OCI-LY3 (cell line): ENCODE results near the gene CYP4F2.
"Not testable (repeated sequence)": the region's sequence is repeated elsewhere in the genome, so short reads cannot be mapped to it uniquely, and the experiment has no call there.

Experiments used
- H2AFZ ChIP-seq: fragments of 200-600, 300-600 bp; shearing (Covaris generic); 2 replicates; pipeline ENCODE4 v1.6.0; 2014; ENCODE audit warnings: antibody characterized with exemption, low read depth, low read length
- H3K27ac ChIP-seq: fragments of 200-600, 300-600 bp; sonication (generic); 2 replicates; pipeline ENCODE4 v1.5.1; 2014; ENCODE audit warnings: mild to moderate bottlenecking, low read length, moderate library complexity, mixed read lengths
- H3K27me3 ChIP-seq: fragments of 200-600, 300-600 bp; sonication (generic); 2 replicates; pipeline ENCODE4 v1.6.1; 2014; ENCODE audit warnings: low read depth, low read length, mixed read lengths
- H3K36me3 ChIP-seq: fragments of 200-600, 300-600 bp; sonication (generic); replicated peaks from 2 replicates; pipeline ENCODE3; 2014; ENCODE audit warnings: low read depth, low read length, mixed read lengths
- H3K4me1 ChIP-seq: fragments of 300-600, 200-600 bp; sonication (generic); 2 replicates; pipeline ENCODE4 v1.6.1; 2014; ENCODE audit warnings: low read length, mixed read lengths
- H3K4me2 ChIP-seq: fragments of 200-600, 300-600 bp; sonication (generic); 2 replicates; pipeline ENCODE4 v1.6.1; 2014; ENCODE audit warnings: low read length, mixed read lengths
- H3K4me3 ChIP-seq: fragments of 300-600, 200-600 bp; sonication (generic); 2 replicates; pipeline ENCODE4 v1.5.1; 2014; ENCODE audit warnings: antibody characterized with exemption, mild to moderate bottlenecking, low read length, moderate library complexity
- H3K79me2 ChIP-seq: fragments of 300-600, 200-600 bp; shearing (Covaris generic); 2 replicates; pipeline ENCODE4 v1.6.1; 2014; ENCODE audit warnings: mild to moderate bottlenecking, low read length, mixed read lengths
- H3K9ac ChIP-seq: fragments of 300-600, 200-600 bp; shearing (Covaris generic); 2 replicates; pipeline ENCODE4 v1.6.0; 2014; ENCODE audit warnings: mild to moderate bottlenecking, low read length, moderate library complexity
- H3K9me3 ChIP-seq: fragments of 200-600, 300-600 bp; shearing (Covaris generic); 2 replicates; pipeline ENCODE4 v1.6.1; 2014; ENCODE audit warnings: low read length, mixed read lengths; ENCODE audit not compliant: insufficient read depth
- H4K20me1 ChIP-seq: fragments of 200-600, 300-600 bp; sonication (generic); 2 replicates; pipeline ENCODE4 v1.6.1; 2016; ENCODE audit warnings: low read length, mixed read lengths; ENCODE audit not compliant: insufficient read depth
- CTCF ChIP-seq: fragments of 200-600, 300-600 bp; sonication (generic); IDR thresholded peaks from 2 replicates; pipeline ENCODE4 v1.5.1; 2014; ENCODE audit warnings: antibody characterized with exemption, low read length, low read depth
- EZH2phosphoT487 ChIP-seq: fragments of 200-600 bp; shearing (Covaris generic); IDR thresholded peaks from 2 replicates; pipeline ENCODE4 v1.6.1; 2018; ENCODE audit warnings: antibody characterized with exemption, mixed run types, low read depth

CYP4F2 gene

GRCh38 chr19:15836330-15837220 is 61.3 kb downstream of the CYP4F2 start:
- H3K4me2 ChIP-seq: peak overlapping the region; percentile 74
- no peaks in the 10 kb centered on the region for H3K79me2 ChIP-seq
- peaks cover 3% of the 10 kb centered on the region; the same call in 1 of the 2 replicates for H3K4me1 ChIP-seq
- no peaks in the 10 kb centered on the region for H4K20me1 ChIP-seq
- H3K36me3 ChIP-seq: no peaks in the 10 kb centered on the region
- H3K4me3 ChIP-seq: peak overlapping the region; percentile 84
- H3K9me3 ChIP-seq: no peaks in the 10 kb centered on the region
- TF ChIP-seq EZH2phosphoT487: no peak
- TF ChIP-seq CTCF: no peak
- no peaks in the 10 kb centered on the region for H3K27me3 ChIP-seq
- H2AFZ ChIP-seq: peak overlapping the region; percentile 56
- peak overlapping the region; percentile 73 for H3K9ac ChIP-seq
- peak overlapping the region; percentile 65 for H3K27ac ChIP-seq

GRCh38 chr19:15835565-15836329 is 62.1 kb downstream of the CYP4F2 start:
- H3K9ac ChIP-seq, H2AFZ ChIP-seq, H3K27me3 ChIP-seq, H3K27ac ChIP-seq, H3K36me3 ChIP-seq, H3K9me3 ChIP-seq, H4K20me1 ChIP-seq, H3K4me1 ChIP-seq, H3K79me2 ChIP-seq: not testable (repeated sequence)
- Histone ChIP-seq H3K4me3 (peak overlapping the region; percentile 84), H3K4me2 (peak overlapping the region; percentile 74)

- H3K9ac ChIP-seq, H2AFZ ChIP-seq, H3K27me3 ChIP-seq, H3K9me3 ChIP-seq, H3K4me2 ChIP-seq, H3K4me1 ChIP-seq, H3K27ac ChIP-seq, H3K36me3 ChIP-seq, H3K79me2 ChIP-seq, H3K4me3 ChIP-seq, H4K20me1 ChIP-seq: not testable (repeated sequence)
Measured at GRCh38 chr19:15834232-15834631, 63.6 kb downstream of the CYP4F2 start.

- no peak for TF ChIP-seq EZH2phosphoT487
- no peak for TF ChIP-seq CTCF
- Histone ChIP-seq H3K9me3 (no peaks in the 10 kb centered on the region), H3K4me2 (no peak overlapping the region), H3K9ac (no peak overlapping the region), H3K27ac (no peak overlapping the region), H3K27me3 (peaks cover 5% of the 10 kb centered on the region; the same call in 1 of the 2 replicates), H3K4me1 (peaks cover 11% of the 10 kb centered on the region), H2AFZ (no peak overlapping the region), H3K79me2 (no peaks in the 10 kb centered on the region), H3K36me3 (no peaks in the 10 kb centered on the region), H3K4me3 (no peak overlapping the region), H4K20me1 (no peaks in the 10 kb centered on the region)
Measured at GRCh38 chr19:15831626-15832025, 66.2 kb downstream of the CYP4F2 start.

GRCh38 chr19:15829786-15830185 is 68.1 kb downstream of the CYP4F2 start:
- H3K9ac ChIP-seq: no peak overlapping the region
- H3K4me3 ChIP-seq: no peak overlapping the region
- H3K4me1 ChIP-seq: peaks cover 8% of the 10 kb centered on the region; the same call in 1 of the 2 replicates
- no peaks in the 10 kb centered on the region for H3K79me2 ChIP-seq
- H3K27ac ChIP-seq: no peak overlapping the region
- no peak for TF ChIP-seq EZH2phosphoT487
- H3K4me2 ChIP-seq: no peak overlapping the region
- no peaks in the 10 kb centered on the region for H3K9me3 ChIP-seq
- H2AFZ ChIP-seq: no peak overlapping the region
- peaks cover 5% of the 10 kb centered on the region; the same call in 1 of the 2 replicates for H3K27me3 ChIP-seq
- no peaks in the 10 kb centered on the region for H3K36me3 ChIP-seq
- no peaks in the 10 kb centered on the region for H4K20me1 ChIP-seq
